Osteocyte (in vitro differentiated cells): Measurements from ENCODE around the gene ZNF516. TPM values are rescaled to one million over a fixed set of nuclear protein-coding genes. Genes with fewer than 3 reads are reported as not detected.

Experiments used
- DNase-seq: peaks from one replicate; pipeline ENCODE4 v3.0.0; 2021; ENCODE audit warnings: mixed read lengths; ENCODE audit not compliant: unreplicated experiment; ENCODE audit errors: extremely low spot score
- H3K27ac Mint-ChIP-seq: one replicate; pipeline ENCODE4 v1.8.0; 2021; ENCODE audit warnings: mild to moderate bottlenecking, mixed read lengths; ENCODE audit not compliant: unreplicated experiment
- H3K27me3 Mint-ChIP-seq: one replicate; pipeline ENCODE4 v1.8.0; 2021; ENCODE audit warnings: mixed read lengths; ENCODE audit not compliant: unreplicated experiment
- H3K36me3 Mint-ChIP-seq: one replicate; pipeline ENCODE4 v1.8.0; 2021; ENCODE audit warnings: mixed read lengths; ENCODE audit not compliant: unreplicated experiment
- H3K4me1 Mint-ChIP-seq: one replicate; pipeline ENCODE4 v1.8.0; 2021; ENCODE audit warnings: mixed read lengths; ENCODE audit not compliant: unreplicated experiment
- H3K4me3 Mint-ChIP-seq: one replicate; pipeline ENCODE4 v1.8.0; 2021; ENCODE audit warnings: mild to moderate bottlenecking, moderate library complexity, mixed read lengths; ENCODE audit not compliant: unreplicated experiment
- H3K9me3 Mint-ChIP-seq: one replicate; pipeline ENCODE4 v1.8.0; 2021; ENCODE audit warnings: mixed read lengths; ENCODE audit not compliant: unreplicated experiment
- total RNA-seq: library from RNA; stranded (reverse); gene quantifications from 2 replicates; pipeline ENCODE4 v1.2.1, GENCODE V29; 2021
- TF ChIP-seq, protein P1 (sequence below): fragments of 200-600 bp; sonication (generic); IDR thresholded peaks from 2 replicates; pipeline ENCODE4 v1.5.0; 2021; ENCODE audit warnings: antibody characterized with exemption, mild to moderate bottlenecking, moderate library complexity

ZNF516 gene
- total RNA-seq, 1 donor from 2014 or later, result 36.3 TPM

DNA sequence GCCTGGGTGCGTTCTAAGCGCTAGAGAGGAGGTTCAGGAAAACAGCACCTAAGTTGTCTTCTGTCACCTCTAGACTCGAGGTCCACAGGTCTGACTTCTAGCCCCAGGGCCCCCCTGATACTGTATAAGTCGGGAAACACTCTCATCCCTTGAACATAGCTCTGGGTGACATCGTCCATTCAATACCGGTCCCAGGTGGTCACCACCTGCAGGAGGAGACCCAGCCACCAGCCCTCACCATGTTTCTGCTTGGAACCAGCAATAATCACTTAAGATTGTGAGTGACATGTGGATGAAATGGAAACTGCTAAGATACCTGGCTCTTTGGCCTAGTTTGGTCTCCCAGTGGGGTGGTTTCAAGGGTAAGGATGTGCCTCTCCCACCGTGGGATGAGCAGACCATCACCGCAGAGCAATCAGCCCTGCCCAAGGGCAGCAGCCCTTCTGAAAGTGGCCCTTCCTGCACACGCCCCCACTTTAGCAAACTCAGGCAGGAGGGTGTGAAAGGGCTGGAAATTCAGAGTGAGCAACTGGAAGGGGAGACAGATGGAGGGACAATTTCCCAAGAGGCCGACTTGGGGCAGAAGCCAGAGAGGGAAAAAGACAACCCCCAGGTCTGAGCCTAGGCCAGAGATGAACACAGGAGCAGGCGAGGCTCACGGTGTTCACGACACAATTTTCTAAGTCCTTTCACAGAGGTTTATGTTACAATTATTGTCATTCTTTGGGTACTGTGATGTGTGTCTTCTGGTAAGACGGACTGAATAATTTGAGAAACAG, 95.2 kb downstream of the ZNF516 start:
- TF ChIP-seq, protein P1, sequence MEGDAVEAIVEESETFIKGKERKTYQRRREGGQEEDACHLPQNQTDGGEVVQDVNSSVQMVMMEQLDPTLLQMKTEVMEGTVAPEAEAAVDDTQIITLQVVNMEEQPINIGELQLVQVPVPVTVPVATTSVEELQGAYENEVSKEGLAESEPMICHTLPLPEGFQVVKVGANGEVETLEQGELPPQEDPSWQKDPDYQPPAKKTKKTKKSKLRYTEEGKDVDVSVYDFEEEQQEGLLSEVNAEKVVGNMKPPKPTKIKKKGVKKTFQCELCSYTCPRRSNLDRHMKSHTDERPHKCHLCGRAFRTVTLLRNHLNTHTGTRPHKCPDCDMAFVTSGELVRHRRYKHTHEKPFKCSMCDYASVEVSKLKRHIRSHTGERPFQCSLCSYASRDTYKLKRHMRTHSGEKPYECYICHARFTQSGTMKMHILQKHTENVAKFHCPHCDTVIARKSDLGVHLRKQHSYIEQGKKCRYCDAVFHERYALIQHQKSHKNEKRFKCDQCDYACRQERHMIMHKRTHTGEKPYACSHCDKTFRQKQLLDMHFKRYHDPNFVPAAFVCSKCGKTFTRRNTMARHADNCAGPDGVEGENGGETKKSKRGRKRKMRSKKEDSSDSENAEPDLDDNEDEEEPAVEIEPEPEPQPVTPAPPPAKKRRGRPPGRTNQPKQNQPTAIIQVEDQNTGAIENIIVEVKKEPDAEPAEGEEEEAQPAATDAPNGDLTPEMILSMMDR, result no peak
- Mint-ChIP-seq H3K4me1 (peaks cover 6% of the 10 kb centered on the region), H3K9me3 (no peaks in the 10 kb centered on the region), H3K36me3 (no peaks in the 10 kb centered on the region), H3K27ac (no peak overlapping the region), H3K27me3 (no peaks in the 10 kb centered on the region), H3K4me3 (no peak overlapping the region)
- DNase-seq, result no peak

DNA sequence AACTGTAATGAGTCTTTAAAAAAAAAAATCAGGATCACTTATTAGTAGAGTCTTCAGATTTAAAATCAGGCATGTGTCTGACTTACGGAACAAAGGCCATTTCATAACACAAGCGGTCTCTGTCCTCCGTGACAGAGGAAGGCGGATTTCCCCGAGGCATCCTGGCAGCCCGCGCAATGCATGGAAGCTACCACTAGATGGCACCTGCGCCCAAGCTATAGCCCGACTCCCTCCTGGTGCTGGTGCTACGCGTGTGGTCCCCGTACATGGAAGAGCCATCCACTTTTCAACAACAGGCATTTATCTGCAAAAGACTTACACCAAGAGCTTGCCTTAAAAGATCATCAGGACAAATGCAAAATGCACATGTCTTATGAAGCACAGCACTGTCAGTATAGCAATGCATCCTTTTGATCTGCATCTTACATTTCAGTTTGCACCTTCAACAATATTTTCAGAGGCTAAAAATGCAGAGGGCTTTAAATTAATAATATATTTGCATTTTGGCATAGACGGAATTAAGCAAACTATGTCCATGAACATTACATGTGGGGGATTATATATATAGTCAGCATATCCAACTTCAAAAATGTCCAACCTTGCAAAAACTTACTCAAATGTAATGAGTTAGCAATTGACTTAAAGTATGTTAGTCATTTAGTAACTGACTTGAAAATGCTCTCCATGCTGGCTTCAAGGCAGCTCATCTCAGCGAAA, 96.0 kb downstream of the ZNF516 start:
- DNase-seq, result no peak
- Mint-ChIP-seq H3K36me3 (no peaks in the 10 kb centered on the region), H3K27me3 (no peaks in the 10 kb centered on the region), H3K9me3 (no peaks in the 10 kb centered on the region), H3K4me3 (no peak overlapping the region), H3K27ac (no peak overlapping the region), H3K4me1 (peaks cover 6% of the 10 kb centered on the region)
- TF ChIP-seq, protein P1, result peak; percentile 98

DNA sequence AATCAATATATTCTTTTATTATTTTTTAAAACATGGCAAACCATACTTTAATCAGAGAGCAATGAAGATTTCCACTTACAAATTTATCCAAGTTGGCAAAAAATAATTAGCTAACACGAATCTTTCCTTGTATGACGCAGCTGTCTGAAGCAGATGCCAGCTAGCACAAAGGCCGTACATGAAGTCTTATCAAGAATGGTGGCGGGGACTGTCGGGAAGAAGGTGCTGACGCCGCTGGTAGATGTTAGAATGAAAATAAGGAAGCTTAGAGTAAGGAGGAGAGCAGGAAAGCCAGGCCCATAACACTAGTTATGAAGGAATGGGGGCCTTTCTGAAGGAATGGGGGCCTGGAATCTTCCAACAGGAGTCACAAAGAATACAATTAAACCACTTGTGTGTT, 96.7 kb downstream of the ZNF516 start:
- no peaks in the 10 kb centered on the region for H3K27me3 Mint-ChIP-seq
- no peak overlapping the region for H3K27ac Mint-ChIP-seq
- DNase-seq, result no peak
- no peak overlapping the region for H3K4me3 Mint-ChIP-seq
- H3K36me3 Mint-ChIP-seq, result no peaks in the 10 kb centered on the region
- H3K9me3 Mint-ChIP-seq, result no peaks in the 10 kb centered on the region
- peaks cover 6% of the 10 kb centered on the region for H3K4me1 Mint-ChIP-seq
- TF ChIP-seq, protein P1, result no peak

DNA sequence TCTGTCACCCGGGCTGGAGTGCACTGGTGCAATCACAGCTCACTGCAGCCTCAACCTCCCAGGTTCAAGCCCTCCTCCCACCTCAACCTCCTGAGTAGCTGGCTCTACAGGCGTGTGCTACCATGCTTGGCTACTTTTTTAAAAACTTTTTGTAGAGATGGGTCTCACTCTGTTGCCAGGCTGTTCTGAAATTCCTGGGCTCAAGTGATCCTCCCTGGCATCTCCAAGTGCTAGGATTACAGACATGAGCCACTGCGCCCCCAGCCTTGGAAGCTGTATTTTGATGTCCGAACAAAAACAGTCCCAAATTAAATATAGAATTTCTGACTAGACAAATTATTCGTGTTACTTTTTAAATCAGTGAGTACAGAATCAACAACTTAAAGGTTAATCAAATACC, 97.4 kb downstream of the ZNF516 start:
- no peak overlapping the region for H3K4me3 Mint-ChIP-seq
- H3K36me3 Mint-ChIP-seq, result no peaks in the 10 kb centered on the region
- no peaks in the 10 kb centered on the region for H3K27me3 Mint-ChIP-seq
- H3K9me3 Mint-ChIP-seq, result no peaks in the 10 kb centered on the region
- peaks cover 6% of the 10 kb centered on the region for H3K4me1 Mint-ChIP-seq
- H3K27ac Mint-ChIP-seq, result no peak overlapping the region
- TF ChIP-seq, protein P1, result no peak
- DNase-seq, result no peak

DNA sequence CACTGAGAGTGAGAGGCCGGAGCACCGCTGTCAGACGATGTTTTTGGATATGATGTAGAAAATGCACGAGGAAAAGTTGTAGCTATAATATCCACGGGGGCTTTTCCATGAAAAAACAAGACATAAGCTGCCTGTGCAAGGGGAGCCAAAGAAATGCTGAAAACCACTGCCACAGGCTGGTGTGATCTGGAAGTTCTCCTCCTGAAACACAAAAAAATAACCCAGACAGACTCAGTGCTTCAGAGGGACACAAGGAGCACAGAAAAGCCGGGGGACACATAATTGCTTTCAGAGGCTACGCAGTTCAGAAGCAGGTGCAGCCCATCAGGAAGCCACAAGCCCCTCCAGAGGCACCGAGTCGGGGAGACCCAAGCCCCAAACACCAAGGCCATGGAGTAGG, 98.2 kb downstream of the ZNF516 start:
- Mint-ChIP-seq H3K36me3 (no peaks in the 10 kb centered on the region), H3K27ac (no peak overlapping the region), H3K27me3 (no peaks in the 10 kb centered on the region), H3K4me1 (peaks cover 6% of the 10 kb centered on the region), H3K4me3 (no peak overlapping the region), H3K9me3 (no peaks in the 10 kb centered on the region)
- TF ChIP-seq, protein P1, result no peak
- DNase-seq, result no peak
